ENCODE results near the gene CTNNA2. TPM values are rescaled to one million over a fixed set of nuclear protein-coding genes. Genes with fewer than 3 reads are reported as not detected.
A peak's percentile ranks its signal among the peaks of the same experiment; 100 is the strongest.

CTNNA2 gene
- total RNA-seq, 1 donor from 2014 or later = 15.0 TPM

- no peak for DNase-seq (ENCODE audit: extremely low spot score, unreplicated experiment)
- H3K4me3 Mint-ChIP-seq = no peak overlapping the region
- H3K36me3 Mint-ChIP-seq = no peaks in the 10 kb centered on the region
- H3K27ac Mint-ChIP-seq = no peak overlapping the region
- H3K9me3 Mint-ChIP-seq = no peaks in the 10 kb centered on the region
- H3K4me1 Mint-ChIP-seq (ENCODE audit: unreplicated experiment) = peaks cover 6% of the 10 kb centered on the region
- TF ChIP-seq CTCF (conservative IDR thresholded peaks at IDR 0.05) = no peak
- H3K27me3 Mint-ChIP-seq = no peaks in the 10 kb centered on the region
Measured at GRCh38 chr2:80248146-80248545, 735.3 kb downstream of the CTNNA2 start.

- no peak overlapping the region for H3K27ac Mint-ChIP-seq
- peaks cover 1% of the 10 kb centered on the region for H3K4me1 Mint-ChIP-seq (ENCODE audit: unreplicated experiment)
- TF ChIP-seq CTCF (conservative IDR thresholded peaks at IDR 0.05) = no peak
- H3K4me3 Mint-ChIP-seq = no peak overlapping the region
- no peaks in the 10 kb centered on the region for H3K27me3 Mint-ChIP-seq
- no peaks in the 10 kb centered on the region for H3K9me3 Mint-ChIP-seq
- DNase-seq (ENCODE audit: extremely low spot score, unreplicated experiment) = no peak
- H3K36me3 Mint-ChIP-seq = no peaks in the 10 kb centered on the region
Measured at GRCh38 chr2:80252294-80252986, 739.6 kb downstream of the CTNNA2 start.

- no peak overlapping the region for H3K27ac Mint-ChIP-seq
- no peak overlapping the region for H3K4me3 Mint-ChIP-seq
- TF ChIP-seq CTCF (conservative IDR thresholded peaks at IDR 0.05) = peak; percentile 67
- DNase-seq (ENCODE audit: extremely low spot score, unreplicated experiment) = no peak
- no peaks in the 10 kb centered on the region for H3K36me3 Mint-ChIP-seq
- H3K27me3 Mint-ChIP-seq = no peaks in the 10 kb centered on the region
- peaks cover 11% of the 10 kb centered on the region for H3K4me1 Mint-ChIP-seq (ENCODE audit: unreplicated experiment)
- peaks cover 4% of the 10 kb centered on the region for H3K9me3 Mint-ChIP-seq
Measured at GRCh38 chr2:80255918-80256781, 743.3 kb downstream of the CTNNA2 start.

GRCh38 chr2:80256782-80257167, 743.9 kb downstream of the CTNNA2 start:
- no peak overlapping the region for H3K27ac Mint-ChIP-seq
- no peak for TF ChIP-seq CTCF (conservative IDR thresholded peaks at IDR 0.05)

GRCh38 chr2:80257450-80257849, 744.6 kb downstream of the CTNNA2 start:
- H3K4me1 Mint-ChIP-seq (ENCODE audit: unreplicated experiment) = peaks cover 11% of the 10 kb centered on the region

More at GRCh38 chr2:80256782-80257167, 743.9 kb downstream of the CTNNA2 start:
- Mint-ChIP-seq H3K4me3 (no peak overlapping the region), H3K4me1 (ENCODE audit: unreplicated experiment) (peaks cover 11% of the 10 kb centered on the region), H3K9me3 (peaks cover 4% of the 10 kb centered on the region), H3K36me3 (no peaks in the 10 kb centered on the region), H3K27me3 (no peaks in the 10 kb centered on the region)
- DNase-seq (ENCODE audit: extremely low spot score, unreplicated experiment) = no peak

More at GRCh38 chr2:80257450-80257849, 744.6 kb downstream of the CTNNA2 start:
- DNase-seq (ENCODE audit: extremely low spot score, unreplicated experiment) = no peak
- no peak overlapping the region for H3K27ac Mint-ChIP-seq
- no peak for TF ChIP-seq CTCF (conservative IDR thresholded peaks at IDR 0.05)
- peaks cover 4% of the 10 kb centered on the region for H3K9me3 Mint-ChIP-seq
- no peaks in the 10 kb centered on the region for H3K36me3 Mint-ChIP-seq
- no peaks in the 10 kb centered on the region for H3K27me3 Mint-ChIP-seq
- H3K4me3 Mint-ChIP-seq = no peak overlapping the region
